H7 (cell line): ENCODE measurements around the gene ATAD3C. TPM values are rescaled to one million over a fixed set of nuclear protein-coding genes. Genes with fewer than 3 reads are reported as not detected.
A peak's percentile ranks its signal among the peaks of the same experiment; 100 is the strongest.
"Not testable (repeated sequence)": the region's sequence is repeated elsewhere in the genome, so short reads cannot be mapped to it uniquely, and the experiment has no call there.

Experiments
- DNase-seq: peaks from one replicate; pipeline ENCODE4 v3.0.0; 2012
- H3K27me3 ChIP-seq: 2 replicates; pipeline ENCODE4 v1.6.0; 2011; ENCODE audit warnings: mild to moderate bottlenecking, low read length; ENCODE audit not compliant: control insufficient read depth, insufficient read depth
- H3K36me3 ChIP-seq: replicated peaks from 2 replicates; pipeline ENCODE4 v1.5.1; 2011; ENCODE audit warnings: low read length; ENCODE audit not compliant: control insufficient read depth, insufficient read depth
- H3K4me3 ChIP-seq: 2 replicates; pipeline ENCODE4 v1.5.1; 2011; ENCODE audit warnings: low read depth, mild to moderate bottlenecking, control low read depth, low read length, moderate library complexity; ENCODE audit not compliant: insufficient read depth
- total RNA-seq: library from RNA; depleted of rRNA; stranded (reverse); fragments of >200 nt; shearing (Covaris generic); gene quantifications from 2 replicates; pipeline ENCODE4 v1.2.3, GENCODE V29; 2014

Gene ATAD3C
- total RNA-seq, 1 experiment from 2014 or later: 0.14 TPM

DNA sequence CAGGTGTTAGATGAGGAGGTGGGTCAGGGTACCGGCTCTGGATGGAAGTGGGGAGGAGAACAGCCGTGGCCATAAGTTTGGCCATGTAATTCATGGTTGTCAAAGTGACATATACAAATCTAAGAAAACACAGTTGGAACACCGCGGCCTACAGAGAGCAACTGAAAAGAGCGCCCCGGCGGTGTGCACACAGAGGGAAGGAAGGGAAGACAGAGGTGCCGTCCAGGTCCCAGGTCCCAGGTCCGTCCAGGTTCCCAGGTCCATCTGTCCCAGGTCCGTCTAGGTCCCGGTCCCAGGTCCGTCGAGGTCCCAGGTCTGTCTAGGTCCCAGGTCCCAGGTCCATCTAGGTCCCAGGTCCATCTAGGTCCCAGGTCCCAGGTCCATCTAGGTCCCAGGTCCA is 37.9 kb upstream of the ATAD3C start:
- Histone ChIP-seq H3K4me3 (no peak overlapping the region), H3K27me3 (no peaks in the 10 kb centered on the region), H3K36me3 (no peaks in the 10 kb centered on the region; the same call in 1 of the 2 replicates)
- peak; percentile 27 for DNase-seq

DNA sequence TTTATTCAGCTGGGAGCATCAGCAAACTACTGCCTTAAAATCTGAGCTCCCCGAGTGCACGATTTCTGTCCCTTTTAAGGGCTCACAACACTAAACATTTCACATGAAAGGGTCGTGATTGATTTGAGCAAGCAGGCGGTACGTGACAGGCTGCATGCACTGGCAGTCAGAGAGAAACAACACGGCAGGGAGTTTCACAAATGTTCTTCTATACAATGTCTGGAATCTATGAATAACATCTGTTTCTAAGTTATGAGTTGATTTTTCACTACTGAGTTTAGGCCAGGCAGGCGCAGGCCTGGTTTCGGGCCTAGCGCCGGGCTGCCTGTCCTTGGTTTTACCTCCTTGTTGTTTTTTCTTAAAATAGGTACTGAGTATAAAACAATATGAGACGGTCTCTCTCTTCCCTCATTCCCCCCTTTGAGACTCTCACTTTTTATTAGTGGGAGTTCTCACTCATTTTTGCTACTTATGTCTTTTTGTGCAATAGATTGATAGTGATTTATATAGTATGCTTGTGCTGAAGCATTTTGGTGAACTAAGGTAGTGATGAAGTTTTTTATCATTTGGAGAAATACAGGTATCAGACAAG is 37.1 kb upstream of the ATAD3C start:
- not testable (repeated sequence) for H3K4me3 ChIP-seq, DNase-seq, H3K36me3 ChIP-seq, H3K27me3 ChIP-seq

DNA sequence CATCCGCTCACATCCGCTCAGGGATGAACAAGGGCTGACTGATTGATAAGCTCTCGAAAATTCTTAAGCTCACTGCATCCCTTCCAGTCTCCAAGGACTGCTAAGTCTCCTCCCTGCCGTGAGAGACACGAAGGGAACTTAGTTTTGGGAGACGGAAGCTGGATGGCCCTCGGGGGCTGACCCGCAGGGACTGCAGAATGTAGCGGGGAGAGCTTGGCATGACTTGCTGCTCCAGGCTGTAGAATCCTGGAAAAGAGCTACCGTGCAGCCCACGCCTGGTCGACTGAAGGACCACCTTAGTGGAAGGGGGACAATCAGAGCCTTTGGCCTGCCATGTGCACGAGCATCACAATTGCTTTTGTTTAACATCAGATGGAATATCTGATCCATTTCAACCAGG is 33.7 kb upstream of the ATAD3C start:
- Histone ChIP-seq H3K27me3 (no peaks in the 10 kb centered on the region), H3K4me3 (no peak overlapping the region), H3K36me3 (no peaks in the 10 kb centered on the region)
- peak; percentile 28 for DNase-seq

DNA sequence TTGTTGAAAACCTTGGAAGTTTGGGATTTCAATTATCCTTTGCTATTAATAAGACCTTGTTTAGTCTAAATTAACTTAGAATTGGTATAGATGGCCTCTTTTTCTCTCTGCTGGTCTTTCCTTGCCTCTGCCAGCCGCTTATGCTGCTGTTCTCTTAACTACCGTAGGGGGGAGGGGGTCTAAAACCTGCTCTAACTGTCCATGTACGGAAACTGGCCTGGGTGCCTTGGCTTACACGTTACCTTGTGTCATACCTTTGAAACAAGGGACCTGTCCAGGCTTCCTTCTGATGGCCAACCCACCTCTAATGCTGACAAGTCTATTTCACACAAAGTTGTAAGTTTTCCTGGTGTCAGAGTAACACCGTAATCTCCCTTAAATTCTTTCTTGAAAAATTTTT is 32.1 kb upstream of the ATAD3C start:
- not testable (repeated sequence) for H3K4me3 ChIP-seq, H3K36me3 ChIP-seq, H3K27me3 ChIP-seq
- peak; percentile 35 for DNase-seq

DNA sequence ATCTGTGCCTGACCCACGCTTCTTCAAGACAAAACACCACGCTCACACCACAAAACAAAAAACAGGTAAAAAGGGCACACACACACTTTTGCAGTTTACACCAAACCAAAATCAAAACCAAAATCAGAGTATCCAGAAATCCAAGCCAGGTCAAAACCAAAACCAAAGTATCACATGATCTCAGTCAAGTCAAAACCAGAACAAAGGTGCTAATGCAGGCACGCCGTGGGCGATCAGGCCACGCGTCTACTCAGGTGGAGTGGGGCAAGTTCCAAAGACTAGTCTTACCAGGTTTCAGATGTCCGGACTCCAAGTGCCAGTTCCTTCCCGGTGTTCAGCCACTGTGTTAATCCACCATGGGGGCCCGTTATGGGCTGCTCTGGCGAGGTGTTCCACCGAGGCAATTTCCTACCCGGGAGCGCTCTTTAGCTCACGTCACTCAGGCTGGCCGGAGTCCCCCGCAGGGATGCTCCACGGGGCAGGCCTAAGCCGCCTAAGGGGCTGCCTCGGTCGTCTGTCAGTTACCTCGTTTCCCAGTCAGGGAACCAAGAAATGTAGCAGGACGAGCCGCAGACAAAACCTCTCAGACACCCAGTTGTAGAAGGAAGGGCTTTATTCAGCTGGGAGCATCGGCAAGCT is 31.5 kb upstream of the ATAD3C start:
- DNase-seq, H3K27me3 ChIP-seq, H3K4me3 ChIP-seq, H3K36me3 ChIP-seq: not testable (repeated sequence)

DNA sequence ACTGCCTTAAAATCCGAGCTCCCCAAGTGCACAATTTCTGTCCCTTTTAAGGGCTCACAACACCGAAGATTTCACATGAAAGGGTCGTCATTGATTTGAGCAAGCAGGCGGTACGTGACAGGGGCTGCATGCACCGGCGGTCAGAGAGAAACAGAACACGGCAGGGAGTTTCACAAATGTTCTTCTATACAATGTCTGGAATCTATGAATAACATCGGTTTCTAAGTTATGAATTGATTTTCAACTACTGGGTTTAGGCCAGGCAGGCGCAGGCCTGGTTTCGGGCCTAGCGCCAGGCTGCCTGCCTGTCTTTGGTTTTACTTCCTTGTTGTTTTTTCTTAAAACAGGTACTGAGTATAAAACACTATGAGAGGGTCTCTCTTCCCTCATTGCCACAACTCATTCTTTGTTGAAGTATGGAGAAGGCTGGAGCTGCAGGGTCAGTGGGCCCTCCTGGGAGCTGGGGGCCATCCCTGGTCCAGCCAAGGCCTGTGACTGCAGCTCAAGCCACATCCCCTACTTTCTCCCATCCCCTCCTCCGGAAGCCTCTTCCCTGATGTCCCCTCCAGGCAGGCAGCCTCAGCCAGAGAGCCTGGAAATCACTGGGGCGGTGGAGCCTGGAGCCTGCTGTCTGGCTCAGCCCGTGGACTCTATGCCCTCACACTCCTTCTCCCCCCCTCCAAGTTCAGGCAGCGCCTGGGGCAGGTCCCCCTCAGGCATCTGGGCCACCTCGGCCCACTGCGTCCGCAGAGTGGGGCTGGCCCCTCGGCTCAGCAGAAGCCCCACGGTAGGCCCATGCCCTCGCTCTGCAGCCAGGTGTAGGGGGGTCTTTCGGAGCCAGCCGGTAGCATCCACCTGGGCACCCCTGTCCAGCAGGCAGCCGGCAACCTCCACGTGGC is 30.8 kb upstream of the ATAD3C start:
- H3K36me3 ChIP-seq: no peaks in the 10 kb centered on the region
- no peaks in the 10 kb centered on the region for H3K27me3 ChIP-seq
- H3K4me3 ChIP-seq: no peak overlapping the region
- peak; percentile 53 for DNase-seq

DNA sequence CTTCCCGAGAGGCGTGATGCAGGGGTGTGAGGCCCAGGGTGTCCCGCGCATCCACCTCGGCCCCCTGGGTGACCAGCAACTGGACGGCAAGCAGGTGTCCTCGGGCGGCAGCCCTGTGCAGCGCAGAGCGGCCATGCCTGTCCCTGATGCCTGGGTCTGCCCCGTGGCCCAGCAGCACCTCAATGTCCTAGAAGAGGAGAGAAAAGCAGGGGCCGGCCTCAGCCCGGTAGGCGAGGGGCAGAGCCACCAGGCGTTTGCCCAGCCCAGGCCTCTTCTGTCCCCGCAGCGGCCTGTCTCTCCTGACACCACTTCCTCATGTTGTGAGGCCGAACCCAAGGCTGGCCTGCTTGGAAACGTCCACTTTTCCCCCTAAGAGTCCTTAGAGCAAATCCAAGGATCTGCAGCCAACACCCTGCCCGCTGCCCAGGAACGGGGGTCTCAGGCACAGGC is 30.1 kb upstream of the ATAD3C start:
- peak; percentile 53 for DNase-seq
- no peak overlapping the region for H3K4me3 ChIP-seq
- no peaks in the 10 kb centered on the region for H3K36me3 ChIP-seq
- H3K27me3 ChIP-seq: no peaks in the 10 kb centered on the region

DNA sequence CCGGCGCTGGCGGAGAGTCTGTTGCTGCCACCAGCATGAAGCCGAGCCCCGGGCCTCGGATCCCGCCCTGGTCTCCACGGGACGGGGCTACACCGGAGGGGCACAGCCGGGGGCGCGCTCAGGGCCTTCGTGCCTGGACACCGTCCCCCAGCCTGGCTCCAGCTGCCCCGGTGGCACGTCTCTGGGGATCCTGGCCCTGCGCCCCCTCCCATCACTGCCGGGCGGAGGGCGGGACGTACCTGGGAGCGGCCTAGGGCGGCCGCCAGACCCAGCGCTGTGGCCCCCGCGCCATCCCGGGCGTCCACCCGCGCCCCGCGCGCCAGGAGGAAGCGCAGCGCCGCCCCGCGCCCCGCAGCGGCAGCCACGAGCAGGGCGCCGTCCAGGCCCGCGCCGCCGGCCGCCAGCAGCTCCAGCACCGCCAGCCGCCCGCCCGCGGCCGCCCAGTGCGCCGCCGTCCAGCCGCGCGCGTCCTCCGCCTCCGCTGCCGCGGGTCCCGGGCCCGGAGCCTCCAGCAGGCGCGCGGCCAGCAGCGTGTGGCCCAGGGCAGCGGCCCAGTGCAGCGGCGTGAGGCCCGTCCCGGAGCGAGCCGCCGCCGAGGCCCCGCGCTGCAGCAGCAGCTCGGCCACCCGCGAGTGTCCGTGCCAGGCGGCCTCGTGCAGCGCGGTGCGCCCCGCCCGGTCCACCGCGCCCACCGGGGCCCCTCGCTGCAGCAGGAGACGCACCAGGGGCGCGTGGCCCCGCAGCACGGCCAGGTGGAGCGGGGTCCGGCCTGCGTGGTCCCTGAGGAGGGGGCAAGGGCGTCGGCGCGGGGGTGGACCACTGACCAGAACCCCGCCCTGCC is 29.5 kb upstream of the ATAD3C start:
- Histone ChIP-seq H3K36me3 (no peaks in the 10 kb centered on the region), H3K27me3 (no peaks in the 10 kb centered on the region), H3K4me3 (no peak overlapping the region)
- peak; percentile 69 for DNase-seq

DNA sequence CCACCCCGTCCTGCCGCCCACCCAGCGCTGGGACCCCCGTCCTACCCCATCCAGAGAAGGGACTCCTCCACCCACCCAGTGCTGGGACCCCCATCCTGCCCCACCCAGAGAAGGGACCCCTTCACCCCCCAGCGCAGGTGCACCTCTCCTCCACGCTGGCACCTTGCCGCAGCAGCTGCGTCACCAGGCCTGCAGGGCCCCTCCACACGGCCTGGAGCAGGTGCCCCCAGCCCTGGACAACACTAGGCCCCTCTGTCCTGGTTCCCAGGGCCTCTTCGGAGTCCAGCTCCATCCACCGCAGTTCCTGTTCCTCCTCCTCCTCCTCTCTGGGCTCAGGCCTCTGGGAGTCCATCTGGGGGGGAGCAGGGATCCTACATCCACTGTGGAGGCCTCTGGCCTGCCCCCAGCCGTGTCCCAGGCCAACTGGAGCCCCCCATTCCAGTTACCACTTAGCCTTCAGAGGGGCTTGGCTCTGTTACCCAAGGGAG is 28.8 kb upstream of the ATAD3C start:
- no peak overlapping the region for H3K4me3 ChIP-seq
- peak; percentile 59 for DNase-seq
- no peaks in the 10 kb centered on the region for H3K36me3 ChIP-seq
- no peaks in the 10 kb centered on the region for H3K27me3 ChIP-seq

DNA sequence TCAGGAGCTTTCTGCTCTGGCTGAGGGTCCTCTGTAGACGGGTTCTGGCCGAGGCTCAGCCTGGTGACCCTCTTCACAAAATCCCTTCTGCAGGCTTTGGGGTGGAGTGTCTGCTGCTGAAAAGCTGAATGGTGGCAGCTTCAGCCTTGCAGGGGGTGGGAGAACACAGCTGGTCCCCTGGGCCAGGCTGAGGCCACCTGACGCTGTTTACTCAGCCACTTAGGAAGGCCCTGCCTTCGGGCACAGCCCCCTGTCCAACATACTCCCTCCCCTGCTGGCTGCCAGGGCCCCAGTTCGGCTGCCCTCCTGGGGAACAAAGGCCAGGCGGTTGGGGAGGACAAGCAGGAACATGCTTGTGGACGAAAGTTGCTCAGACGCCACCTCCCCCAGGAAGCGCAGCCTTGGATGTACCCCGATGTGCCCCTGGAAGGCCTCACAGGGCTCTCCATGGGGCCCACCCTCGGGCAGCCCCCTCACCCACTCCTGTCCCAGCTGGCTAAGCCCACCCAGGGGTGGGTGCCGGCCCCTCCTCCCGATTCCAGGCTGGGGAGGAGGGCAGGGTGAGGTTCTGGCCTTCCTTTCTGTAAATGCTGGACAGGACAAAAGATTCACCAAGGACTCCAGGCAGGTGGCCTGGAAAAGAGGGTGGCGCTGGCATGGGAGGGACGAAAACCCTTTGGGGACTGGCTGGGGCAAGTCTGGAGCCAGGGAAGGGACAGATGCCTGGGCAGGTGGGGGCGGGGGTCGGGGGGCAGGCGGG is 28.2 kb upstream of the ATAD3C start, which contains the start of gene ANKRD65:
ANKRD65 (minus strand) TSS at position 130 of the 760 bp plus-strand sequence. CDS start 271 bp downstream, outside the sequence.
- peak; percentile 66 for DNase-seq

DNA sequence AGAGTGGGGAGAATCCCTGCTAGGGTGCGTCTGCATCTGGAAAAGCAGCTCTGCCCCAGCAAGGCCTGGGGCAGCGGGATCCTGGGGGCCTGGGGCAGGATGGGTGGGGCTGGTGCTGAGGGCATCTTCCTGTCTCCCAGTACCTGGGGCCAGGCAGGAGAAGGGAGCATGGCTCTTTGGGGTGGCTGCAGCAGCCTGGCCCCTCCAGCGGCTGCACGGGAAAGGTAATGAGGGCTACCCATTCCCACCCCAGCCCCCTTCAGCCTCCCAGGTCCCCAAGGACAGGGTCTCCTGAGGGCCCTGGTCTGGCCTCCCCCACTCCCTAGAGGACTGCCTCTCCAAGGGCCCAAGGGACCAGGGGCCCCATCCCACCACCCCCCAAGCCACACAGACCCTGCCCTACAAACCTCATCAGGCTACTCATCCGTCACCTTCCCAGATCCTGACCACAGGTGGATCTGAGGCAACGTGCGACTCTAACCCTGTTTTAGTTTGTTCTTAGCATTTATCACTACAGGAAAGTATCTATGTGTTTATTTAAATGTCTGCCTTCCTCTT is 27.5 kb upstream of the ATAD3C start:
- DNase-seq: peak; percentile 69
- Histone ChIP-seq H3K4me3 (no peak overlapping the region), H3K36me3 (no peaks in the 10 kb centered on the region), H3K27me3 (no peaks in the 10 kb centered on the region)

More for the DNA sequence above, 28.2 kb upstream of the ATAD3C start, which contains the start of gene ANKRD65:
- Histone ChIP-seq H3K4me3 (no peak within 1 kb of the TSS), H3K36me3 (no peaks in the 10 kb centered on the region), H3K27me3 (no peaks in the 10 kb centered on the region)

DNA sequence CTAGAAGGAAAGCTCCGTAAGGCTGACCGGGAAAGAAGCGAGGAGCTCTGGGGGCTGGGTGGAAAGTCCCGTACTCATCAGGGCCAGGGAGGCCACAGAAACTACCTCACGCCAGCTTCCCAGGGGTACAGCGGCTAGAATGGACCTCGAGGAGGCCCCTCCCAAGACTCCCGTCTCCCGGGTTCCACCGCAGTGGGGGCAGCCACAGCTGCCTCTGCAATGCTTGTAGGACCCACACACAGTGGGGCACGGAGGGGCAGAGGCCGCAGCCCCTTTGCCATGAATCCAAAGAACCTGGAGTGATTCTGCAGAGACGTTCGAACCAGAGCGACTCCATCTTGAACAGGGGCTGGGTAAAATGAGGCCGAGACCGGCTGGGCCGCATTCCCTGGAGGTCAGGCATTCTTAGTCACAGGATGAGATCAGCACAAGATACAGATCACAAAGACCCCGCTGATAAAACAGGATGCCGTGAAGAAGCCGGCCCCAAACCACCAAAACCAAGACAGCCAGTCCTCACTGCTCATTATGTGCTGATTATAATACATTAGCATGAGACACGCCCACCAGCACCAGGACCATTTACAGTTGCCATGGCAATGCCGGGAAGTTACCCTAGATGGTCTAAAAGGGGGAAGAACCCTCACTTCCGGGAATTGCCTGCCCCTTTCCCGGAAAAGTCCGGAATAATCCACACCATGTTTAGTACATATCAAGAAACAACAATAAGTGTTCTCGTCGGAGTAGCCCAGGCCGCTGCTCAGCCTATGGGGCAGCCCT is 26.8 kb upstream of the ATAD3C start:
- H3K27me3 ChIP-seq: no peaks in the 10 kb centered on the region
- DNase-seq: peak; percentile 60
- H3K4me3 ChIP-seq: no peak overlapping the region
- H3K36me3 ChIP-seq: no peaks in the 10 kb centered on the region

DNA sequence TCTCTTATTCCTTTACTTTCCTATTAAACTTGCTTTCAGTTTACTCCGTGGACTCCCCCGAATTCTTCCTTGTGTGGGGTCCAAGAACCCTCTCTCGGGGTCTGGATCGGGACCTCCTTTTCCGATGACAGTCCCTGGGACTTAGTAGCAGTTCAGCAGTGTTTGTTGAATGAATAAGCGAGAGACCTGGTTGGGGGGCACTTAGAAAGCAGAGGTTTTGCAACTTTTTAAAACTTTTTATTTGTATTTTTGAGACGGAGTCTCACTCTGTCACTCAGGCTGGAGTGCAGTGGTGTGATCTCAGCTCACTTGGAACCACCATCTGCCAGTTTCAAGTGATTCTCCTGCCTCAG is 26.3 kb upstream of the ATAD3C start:
- Histone ChIP-seq H3K36me3 (no peaks in the 10 kb centered on the region), H3K27me3 (no peaks in the 10 kb centered on the region), H3K4me3 (no peak overlapping the region)
- no peak for DNase-seq
